ENCODE data around the gene ZAR1. TPM values are rescaled to one million over a fixed set of nuclear protein-coding genes. Genes with fewer than 3 reads are reported as not detected.

The ZAR1 gene
- total and polyA plus RNA-seq, 9 of the 15 experiments (the other 6 are each of a cell fraction or from before 2014, with no cell fraction given): 0.07 to 0.84 (median 0.28) TPM; not detected in 1

- TF ChIP-seq TEAD4 (IDR thresholded peaks at IDR 0.05; ENCODE audit: low read length) (peak; percentile 48), TEAD4 (CRISPR knock-in tag; IDR thresholded peaks at IDR 0.05; ENCODE audit: borderline replicate concordance) (no peak), SMAD4 (CRISPR knock-in tag; conservative IDR thresholded peaks at IDR 0.05) (peak; percentile 58; the same call in 1 of the 2 replicates), ZBTB1 (CRISPR knock-in tag; IDR thresholded peaks at IDR 0.05; ENCODE audit: borderline replicate concordance, low read depth) (peak; percentile 49; the same call in 1 of the 2 replicates), KDM2B (CRISPR knock-in tag; IDR thresholded peaks at IDR 0.05) (0 out of 2 replicates have a peak, but pooled peaks have one; percentile 42), HCFC1 (IDR thresholded peaks at IDR 0.05; ENCODE audit: low read depth, low read length) (peak; percentile 3; the same call in 1 of the 2 replicates), POLR2AphosphoS5 (IDR thresholded peaks at IDR 0.05; ENCODE audit: control insufficient read depth, insufficient read depth, low read depth, low read length) (peak; percentile 19; the same call in 1 of the 2 replicates), SMC3 (conservative IDR thresholded peaks at IDR 0.05; ENCODE audit: insufficient read depth, low read depth, low read length) (no peak), VEZF1 (CRISPR knock-in tag; IDR thresholded peaks at IDR 0.05) (peak; percentile 77), CBFA2T3 (IDR thresholded peaks at IDR 0.05) (peak; percentile 70), CBFA2T2 (conservative IDR thresholded peaks at IDR 0.05) (peak; percentile 30; the same call in 1 of the 2 replicates), BDP1 (IDR thresholded peaks at IDR 0.05; ENCODE audit: insufficient read depth, insufficient read length) (no peak), FOXK2 (conservative IDR thresholded peaks at IDR 0.05 in 1 of 2, IDR thresholded peaks at IDR 0.05 in 1 of 2; ENCODE audit: low read depth in 2 of 2) (no peak), ZNF583 (CRISPR knock-in tag; IDR thresholded peaks at IDR 0.05) (0 out of 2 replicates have a peak, but pooled peaks have one; percentile 50), HMGN3 (IDR thresholded peaks at IDR 0.05; ENCODE audit: borderline replicate concordance, extremely low read depth, insufficient read length, low read depth, low read length) (peak; percentile 58), NONO (IDR thresholded peaks at IDR 0.05; ENCODE audit: low read depth in 2 of 2, low read length in 1 of 2) (peak in 1 of 2 experiments; percentile 39; a peak in 1 of 4 replicates), ZBTB43 (CRISPR knock-in tag; IDR thresholded peaks at IDR 0.05) (0 out of 2 replicates have a peak, but pooled peaks have one; percentile 20), NFIC (IDR thresholded peaks at IDR 0.05) (peak; percentile 49), HNRNPLL (IDR thresholded peaks at IDR 0.05; ENCODE audit: low read depth, low read length, poor library complexity, severe bottlenecking) (peak; percentile 11), CXXC5 (CRISPR knock-in tag; IDR thresholded peaks at IDR 0.05) (peak; percentile 86), MYC (IDR thresholded peaks at IDR 0.05; ENCODE audit: low read depth, low read length) (peak; percentile 16; the same call in 1 of the 2 replicates), MYC (CRISPR knock-in tag; IDR thresholded peaks at IDR 0.05; ENCODE audit: borderline replicate concordance, low read depth) (no peak), ZNF12 (CRISPR knock-in tag; IDR thresholded peaks at IDR 0.05) (no peak), EP300 (IDR thresholded peaks at IDR 0.05; ENCODE audit: low read length) (peak; percentile 55; the same call in 1 of the 2 replicates), TCFL5 (CRISPR knock-in tag; conservative IDR thresholded peaks at IDR 0.05) (no peak), TCF3 (CRISPR knock-in tag; IDR thresholded peaks at IDR 0.05) (peak; percentile 58), POLR2G (IDR thresholded peaks at IDR 0.05; ENCODE audit: low read depth, low read length) (peak; percentile 72)
Observed at GRCh38 chr4:48483006-48483776, 6.9 kb upstream of the ZAR1 start, which contains the start of gene SLC10A4 (continued).

All from K562 (cell line).